RCC 7860 (cell line): ENCODE results near the gene NOL4L.

Experiments used
- DNase-seq: peaks from one replicate; pipeline ENCODE4 v3.0.0-alpha.2; 2015; ENCODE audit warnings: low spot score
- FAIRE-seq: peaks from 2 replicates; lab custom pipeline; 2012; peaks lifted over from hg19 to GRCh38; lab: Jason Lieb, UNC

NOL4L gene

DNA sequence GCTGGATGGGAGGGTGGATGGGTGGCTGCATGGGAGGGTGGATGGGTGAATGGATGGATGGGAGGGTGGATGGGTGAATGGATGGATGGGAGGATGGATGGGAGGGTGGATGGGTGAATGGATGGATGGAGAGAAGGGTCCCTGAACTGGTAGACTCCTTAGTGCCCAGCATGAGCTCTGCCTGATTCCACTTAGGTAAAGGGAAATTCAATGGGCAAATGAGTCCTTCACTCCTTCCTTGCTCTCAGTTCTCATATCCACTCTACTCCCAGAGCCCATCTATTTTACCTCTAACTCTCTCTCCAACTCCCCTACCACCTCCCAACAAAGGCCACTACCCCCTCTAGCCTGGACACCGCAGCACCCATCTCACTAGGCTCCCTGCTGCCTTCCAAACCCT is 29.2 kb upstream of the NOL4L start:
- no peak for DNase-seq
- FAIRE-seq = no peak

DNA sequence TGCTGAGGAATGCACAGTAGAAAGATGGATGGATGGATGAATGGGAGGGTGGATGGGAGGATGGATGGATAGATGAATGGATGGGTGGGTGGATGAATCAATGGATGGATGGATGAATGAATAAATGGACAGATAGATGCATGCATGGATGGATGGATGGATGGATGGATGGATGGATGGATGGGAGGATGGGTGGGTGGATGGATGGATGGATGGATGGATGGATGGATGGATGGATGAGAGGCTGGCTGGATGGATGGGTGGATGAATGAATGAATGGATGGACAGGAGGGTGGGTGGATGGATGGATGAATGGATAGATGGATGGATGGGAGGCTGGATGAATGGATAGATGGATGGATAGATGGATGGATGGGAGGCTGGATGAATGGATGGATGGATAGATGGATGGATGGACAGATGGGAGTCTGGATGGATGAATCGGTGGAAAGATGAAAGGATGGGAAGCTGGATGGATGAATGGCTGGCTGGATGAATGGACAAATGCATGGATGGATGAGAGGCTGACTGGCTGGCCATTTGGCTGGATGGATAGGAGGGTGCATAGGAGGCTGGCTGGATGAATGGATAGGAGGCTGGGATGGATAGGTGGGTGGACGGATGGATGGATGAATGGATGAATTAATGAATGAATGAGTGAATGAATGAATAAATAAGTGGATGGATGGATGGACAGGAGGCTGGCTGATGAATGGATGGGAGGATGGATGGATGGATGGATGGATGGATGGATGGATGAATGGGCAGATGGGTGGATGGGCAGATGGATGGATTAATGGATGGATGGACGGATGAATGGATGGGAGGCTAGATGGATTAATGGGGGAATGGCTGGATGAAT is 28.3 kb upstream of the NOL4L start:
- DNase-seq (no peak), FAIRE-seq (no peak)

- DNase-seq (no peak), FAIRE-seq (no peak)
Measured at GRCh38 chr20:32612351-32613191, 27.4 kb upstream of the NOL4L start.

DNA sequence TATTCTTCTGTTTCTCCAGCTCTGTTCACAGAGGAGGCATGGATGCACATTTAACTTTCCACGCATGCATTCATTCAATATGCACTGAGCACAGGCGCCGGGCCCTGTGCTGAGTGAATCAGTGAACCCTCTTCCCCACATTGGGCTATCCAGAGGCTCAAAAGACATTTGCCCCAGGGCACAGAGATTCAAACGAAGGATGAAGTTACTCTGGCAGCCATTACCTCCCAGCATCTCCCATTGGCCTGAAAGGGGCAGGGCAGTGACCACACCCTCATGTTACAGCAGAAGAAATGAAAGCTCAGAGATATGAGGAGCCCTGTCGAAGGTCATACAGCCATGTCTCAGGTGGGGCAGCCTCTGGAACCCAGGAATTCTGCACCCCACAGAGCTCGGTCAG is 26.7 kb upstream of the NOL4L start:
- FAIRE-seq (no peak), DNase-seq (no peak)

- no peak for DNase-seq
- no peak for FAIRE-seq
Measured at GRCh38 chr20:32611286-32611685, 26.2 kb upstream of the NOL4L start.

DNA sequence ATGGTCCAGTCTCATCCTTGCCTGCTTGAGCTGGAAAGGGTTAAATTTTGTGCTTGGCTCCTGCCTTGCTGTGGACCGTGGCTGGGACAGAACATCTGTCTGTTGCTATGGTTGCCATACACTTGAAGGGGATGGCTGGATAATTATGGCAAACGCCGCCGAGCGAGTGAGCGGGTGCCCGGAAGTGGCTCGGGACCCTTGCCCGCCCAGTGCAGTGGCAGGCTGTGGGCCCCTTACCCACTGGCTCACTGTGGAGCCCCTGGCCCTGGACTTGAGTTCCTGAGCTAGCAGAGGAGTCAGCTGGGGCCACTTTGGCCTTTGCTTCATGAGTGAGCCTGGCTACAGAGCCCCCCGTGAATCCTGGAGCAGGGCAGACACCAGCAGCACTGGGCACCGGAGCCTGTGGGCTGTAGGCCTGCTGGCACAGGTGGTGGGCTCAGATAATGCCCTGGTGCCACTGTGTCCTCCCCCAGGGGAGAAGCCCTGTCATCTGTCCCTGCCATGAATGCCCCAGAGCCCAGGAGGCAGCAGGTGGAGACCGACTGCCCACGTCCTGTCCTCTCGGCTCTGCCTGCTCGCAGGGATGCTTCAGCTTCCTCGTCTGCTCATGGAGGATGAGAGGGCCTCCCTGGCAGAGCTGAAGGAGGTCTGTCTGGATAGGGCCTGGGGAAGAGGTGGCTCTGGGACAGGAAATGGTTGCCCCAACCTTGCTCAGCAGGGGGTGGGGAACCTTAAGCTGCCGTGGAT is 25.5 kb upstream of the NOL4L start:
- FAIRE-seq = no peak
- no peak for DNase-seq

DNA sequence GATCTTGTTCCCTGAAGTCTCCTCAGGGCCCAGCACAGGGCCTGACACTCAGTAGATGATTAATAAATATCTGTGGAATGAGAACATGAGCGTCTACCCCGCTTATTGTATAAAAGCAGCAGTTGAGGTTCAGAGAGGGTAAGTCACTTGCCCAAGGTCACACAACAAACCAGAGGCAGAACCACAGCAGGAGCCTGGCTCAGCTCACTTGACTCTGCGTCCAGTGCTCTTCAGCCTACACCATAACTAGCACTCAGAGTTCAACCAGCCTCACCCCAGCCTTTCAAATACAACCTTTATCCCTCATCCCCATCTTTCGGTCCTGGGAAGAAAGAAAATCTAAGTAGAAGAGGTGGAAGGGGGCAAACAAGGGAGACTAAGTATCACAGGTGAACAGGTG is 24.9 kb upstream of the NOL4L start:
- no peak for DNase-seq
- FAIRE-seq = no peak

GRCh38 chr20:32609111-32609773 is 24.1 kb upstream of the NOL4L start:
- FAIRE-seq (no peak), DNase-seq (no peak)

GRCh38 chr20:32608664-32609015 is 23.5 kb upstream of the NOL4L start:
- FAIRE-seq (no peak), DNase-seq (no peak)

- FAIRE-seq (no peak), DNase-seq (no peak)
Measured at GRCh38 chr20:32607727-32608663, 22.9 kb upstream of the NOL4L start.

GRCh38 chr20:32607324-32607723 is 22.2 kb upstream of the NOL4L start:
- DNase-seq (no peak), FAIRE-seq (no peak)

GRCh38 chr20:32606790-32607189 is 21.7 kb upstream of the NOL4L start:
- DNase-seq (no peak), FAIRE-seq (no peak)

- no peak for DNase-seq
- no peak for FAIRE-seq
Measured at GRCh38 chr20:32606107-32606506, 21.0 kb upstream of the NOL4L start.

DNA sequence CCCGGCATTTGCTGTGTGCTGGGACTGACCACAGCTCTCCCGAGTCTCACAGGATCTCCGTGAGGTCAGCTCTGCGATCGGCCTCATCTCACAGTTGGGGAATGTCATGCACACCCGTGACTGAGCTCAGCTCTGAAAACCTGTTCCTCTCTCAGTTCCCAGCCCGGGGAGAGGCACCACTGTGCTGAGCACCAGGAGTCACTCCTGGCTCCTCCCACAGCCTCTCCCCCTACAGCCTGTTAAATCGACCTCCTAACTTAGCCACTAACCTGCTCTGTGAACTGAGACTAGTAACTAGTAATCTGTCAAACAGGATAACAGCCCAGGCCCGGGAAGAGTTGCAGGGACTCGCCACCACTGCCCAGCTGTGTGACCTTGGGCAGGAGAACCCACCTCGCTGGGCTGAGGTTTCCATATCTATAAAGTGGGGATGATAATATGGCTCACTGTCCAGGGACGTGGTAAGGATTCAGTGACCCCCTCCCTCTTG is 20.1 kb upstream of the NOL4L start:
- FAIRE-seq = no peak
- DNase-seq = no peak

DNA sequence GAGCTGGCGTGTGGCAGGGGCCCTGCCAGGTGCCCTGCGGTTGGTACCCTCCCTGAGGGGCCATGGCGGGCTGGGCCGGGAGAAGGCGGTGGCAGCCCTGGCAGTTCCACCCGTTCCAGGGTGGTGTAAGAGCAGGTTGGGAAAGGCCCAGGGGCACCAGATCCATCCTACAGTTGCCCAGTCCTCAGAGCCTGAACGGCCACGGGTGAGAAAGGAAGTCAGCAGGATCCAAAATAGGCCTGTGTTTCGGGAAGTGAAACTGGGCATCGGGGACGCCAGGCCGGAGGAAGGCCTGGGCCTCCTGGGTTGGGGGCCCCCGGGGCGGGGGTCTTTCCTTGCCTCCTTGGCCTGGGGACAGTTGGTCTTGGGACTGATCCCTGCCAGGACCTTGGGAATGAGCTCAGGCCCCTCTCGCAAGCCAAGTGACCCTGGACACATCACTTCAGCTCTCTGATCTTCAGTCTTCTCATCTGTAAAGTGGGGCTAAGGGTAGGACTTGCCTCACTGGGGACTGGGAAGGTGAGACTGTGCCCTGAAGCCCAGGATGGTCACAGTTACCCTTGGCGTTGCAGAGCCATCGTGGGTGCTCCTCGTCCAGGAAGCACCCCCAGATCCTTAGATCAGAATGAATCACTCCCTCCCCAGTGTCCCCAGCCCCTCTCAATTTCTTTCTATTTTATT is 18.1 kb upstream of the NOL4L start:
- FAIRE-seq = no peak

GRCh38 chr20:32602273-32602672 is 17.1 kb upstream of the NOL4L start:
- DNase-seq (no peak), FAIRE-seq (no peak)

More for the DNA sequence above, 18.1 kb upstream of the NOL4L start:
- no peak for DNase-seq

- no peak for FAIRE-seq
Measured at GRCh38 chr20:32600681-32601237, 15.6 kb upstream of the NOL4L start.

DNA sequence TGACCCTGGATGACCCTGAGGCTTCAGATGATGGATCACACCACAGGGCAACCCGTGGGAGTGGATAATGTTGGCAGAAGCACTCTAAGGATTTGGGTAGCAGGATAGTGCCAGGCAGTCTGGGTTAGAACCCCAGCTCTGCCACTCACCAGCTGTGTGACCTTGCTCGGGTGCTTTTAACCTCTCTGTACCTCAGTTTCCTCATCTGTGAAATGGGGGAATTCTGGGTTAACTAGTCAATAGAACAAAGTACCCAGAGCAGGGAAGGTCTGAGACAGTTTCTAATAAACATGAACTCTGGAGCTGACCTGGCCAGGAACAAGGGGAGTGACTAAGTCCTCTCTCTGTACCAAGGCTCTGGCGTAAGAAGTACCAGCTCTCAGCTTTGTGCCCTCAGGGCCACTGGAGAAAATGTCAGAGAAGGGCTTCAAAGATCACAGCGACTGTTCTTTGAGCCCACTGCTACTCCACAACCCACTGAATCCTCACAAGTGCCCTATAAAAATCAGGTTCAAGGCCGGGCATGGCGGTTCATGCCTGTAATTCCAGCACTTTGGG is 14.7 kb upstream of the NOL4L start:
- DNase-seq (no peak), FAIRE-seq (no peak)

More at GRCh38 chr20:32600681-32601237, 15.6 kb upstream of the NOL4L start:
- no peak for DNase-seq
